IPS-15b (cell line): Measurements from ENCODE around the gene PANX3.
A peak's percentile ranks its signal among the peaks of the same experiment; 100 is the strongest.

Experiments used
- H3K27me3 ChIP-seq: one replicate; pipeline ENCODE4 v1.6.1; 2013; ENCODE audit warnings: low read length; ENCODE audit not compliant: control insufficient read depth, insufficient read depth
- H3K36me3 ChIP-seq: one replicate; pipeline ENCODE4 v1.6.1; 2013; ENCODE audit warnings: low read length; ENCODE audit not compliant: control insufficient read depth, insufficient read depth
- H3K4me1 ChIP-seq: one replicate; pipeline ENCODE4 v1.6.1; 2013; ENCODE audit warnings: mild to moderate bottlenecking, low read length; ENCODE audit not compliant: control insufficient read depth, insufficient read depth
- H3K4me3 ChIP-seq: one replicate; pipeline ENCODE4 v1.5.1; 2013; ENCODE audit warnings: low read depth, low read length
- H3K9ac ChIP-seq: one replicate; pipeline ENCODE4 v1.6.1; 2013; ENCODE audit warnings: low read depth, mild to moderate bottlenecking, low read length
- H3K9me3 ChIP-seq: one replicate; pipeline ENCODE4 v1.6.1; 2013; ENCODE audit warnings: mild to moderate bottlenecking, low read length; ENCODE audit not compliant: control insufficient read depth, insufficient read depth

The PANX3 gene

GRCh38 chr11:124622531-124623451 is 11.6 kb downstream of the PANX3 start, which contains the start of gene TBRG1:
TBRG1 (plus strand) TSS chr11:124622864; CDS start chr11:124623084, 220 bp downstream.
- H3K9me3 ChIP-seq: no peaks in the 10 kb centered on the region
- H3K36me3 ChIP-seq: peaks cover 15% of the 10 kb centered on the region
- peak within 1 kb of the TSS; percentile 92 for H3K4me3 ChIP-seq
- no peaks in the 10 kb centered on the region for H3K4me1 ChIP-seq
- peak within 1 kb of the TSS; percentile 85 for H3K9ac ChIP-seq
- H3K27me3 ChIP-seq: peaks cover 10% of the 10 kb centered on the region

GRCh38 chr11:124623861-124624525 is 12.8 kb downstream of the PANX3 start:
- Histone ChIP-seq H3K4me3 (peak overlapping the region; percentile 92), H3K9ac (no peak overlapping the region), H3K36me3 (peaks cover 15% of the 10 kb centered on the region), H3K27me3 (peaks cover 10% of the 10 kb centered on the region), H3K9me3 (no peaks in the 10 kb centered on the region), H3K4me1 (no peaks in the 10 kb centered on the region)

- Histone ChIP-seq H3K9ac (no peak overlapping the region), H3K9me3 (no peaks in the 10 kb centered on the region), H3K36me3 (peaks cover 21% of the 10 kb centered on the region), H3K27me3 (no peaks in the 10 kb centered on the region), H3K4me3 (no peak overlapping the region), H3K4me1 (no peaks in the 10 kb centered on the region)
Observed at GRCh38 chr11:124625504-124626168, 14.4 kb downstream of the PANX3 start.

- Histone ChIP-seq H3K9ac (no peak overlapping the region), H3K27me3 (no peaks in the 10 kb centered on the region), H3K4me3 (no peak overlapping the region), H3K9me3 (no peaks in the 10 kb centered on the region), H3K4me1 (no peaks in the 10 kb centered on the region), H3K36me3 (peaks cover 31% of the 10 kb centered on the region)
Observed at GRCh38 chr11:124627546-124627945, 16.3 kb downstream of the PANX3 start.

- Histone ChIP-seq H3K9ac (no peak overlapping the region), H3K9me3 (no peaks in the 10 kb centered on the region), H3K4me3 (no peak overlapping the region), H3K27me3 (no peaks in the 10 kb centered on the region), H3K36me3 (peaks cover 37% of the 10 kb centered on the region), H3K4me1 (no peaks in the 10 kb centered on the region)
Observed at GRCh38 chr11:124629961-124630360, 18.7 kb downstream of the PANX3 start.

GRCh38 chr11:124633355-124633754 is 22.1 kb downstream of the PANX3 start:
- Histone ChIP-seq H3K4me3 (no peak overlapping the region), H3K9me3 (no peaks in the 10 kb centered on the region), H3K4me1 (no peaks in the 10 kb centered on the region), H3K36me3 (peaks cover 22% of the 10 kb centered on the region), H3K9ac (no peak overlapping the region), H3K27me3 (no peaks in the 10 kb centered on the region)

GRCh38 chr11:124635932-124636331 is 24.7 kb downstream of the PANX3 start:
- H3K9ac ChIP-seq: no peak overlapping the region
- H3K27me3 ChIP-seq: no peaks in the 10 kb centered on the region
- no peak overlapping the region for H3K4me3 ChIP-seq
- H3K4me1 ChIP-seq: no peaks in the 10 kb centered on the region
- no peaks in the 10 kb centered on the region for H3K9me3 ChIP-seq
- H3K36me3 ChIP-seq: peaks cover 14% of the 10 kb centered on the region

GRCh38 chr11:124638500-124638899 is 27.3 kb downstream of the PANX3 start:
- no peaks in the 10 kb centered on the region for H3K4me1 ChIP-seq
- H3K9ac ChIP-seq: no peak overlapping the region
- H3K36me3 ChIP-seq: no peaks in the 10 kb centered on the region
- no peak overlapping the region for H3K4me3 ChIP-seq
- no peaks in the 10 kb centered on the region for H3K9me3 ChIP-seq
- H3K27me3 ChIP-seq: no peaks in the 10 kb centered on the region

GRCh38 chr11:124639186-124639585 is 28.0 kb downstream of the PANX3 start:
- no peaks in the 10 kb centered on the region for H3K27me3 ChIP-seq
- no peaks in the 10 kb centered on the region for H3K36me3 ChIP-seq
- no peak overlapping the region for H3K9ac ChIP-seq
- no peak overlapping the region for H3K4me3 ChIP-seq
- no peaks in the 10 kb centered on the region for H3K4me1 ChIP-seq
- H3K9me3 ChIP-seq: no peaks in the 10 kb centered on the region

- Histone ChIP-seq H3K27me3 (no peaks in the 10 kb centered on the region), H3K4me1 (no peaks in the 10 kb centered on the region), H3K9me3 (no peaks in the 10 kb centered on the region), H3K9ac (no peak overlapping the region), H3K4me3 (no peak overlapping the region), H3K36me3 (no peaks in the 10 kb centered on the region)
Observed at GRCh38 chr11:124640666-124641065, 29.4 kb downstream of the PANX3 start.

GRCh38 chr11:124642628-124643027 is 31.4 kb downstream of the PANX3 start:
- Histone ChIP-seq H3K9ac (no peak overlapping the region), H3K27me3 (peaks cover 2% of the 10 kb centered on the region), H3K36me3 (no peaks in the 10 kb centered on the region), H3K4me3 (no peak overlapping the region), H3K4me1 (no peaks in the 10 kb centered on the region), H3K9me3 (no peaks in the 10 kb centered on the region)
